Hippocampal formation (tissue), 2 donors: ENCODE results near the gene APAF1.

ENCODE experiments used
- DNase-seq, 2 donors: peaks; one replicate each; lab custom pipeline; 2025; lab: John Stamatoyannopoulos, UW

APAF1 gene

DNA sequence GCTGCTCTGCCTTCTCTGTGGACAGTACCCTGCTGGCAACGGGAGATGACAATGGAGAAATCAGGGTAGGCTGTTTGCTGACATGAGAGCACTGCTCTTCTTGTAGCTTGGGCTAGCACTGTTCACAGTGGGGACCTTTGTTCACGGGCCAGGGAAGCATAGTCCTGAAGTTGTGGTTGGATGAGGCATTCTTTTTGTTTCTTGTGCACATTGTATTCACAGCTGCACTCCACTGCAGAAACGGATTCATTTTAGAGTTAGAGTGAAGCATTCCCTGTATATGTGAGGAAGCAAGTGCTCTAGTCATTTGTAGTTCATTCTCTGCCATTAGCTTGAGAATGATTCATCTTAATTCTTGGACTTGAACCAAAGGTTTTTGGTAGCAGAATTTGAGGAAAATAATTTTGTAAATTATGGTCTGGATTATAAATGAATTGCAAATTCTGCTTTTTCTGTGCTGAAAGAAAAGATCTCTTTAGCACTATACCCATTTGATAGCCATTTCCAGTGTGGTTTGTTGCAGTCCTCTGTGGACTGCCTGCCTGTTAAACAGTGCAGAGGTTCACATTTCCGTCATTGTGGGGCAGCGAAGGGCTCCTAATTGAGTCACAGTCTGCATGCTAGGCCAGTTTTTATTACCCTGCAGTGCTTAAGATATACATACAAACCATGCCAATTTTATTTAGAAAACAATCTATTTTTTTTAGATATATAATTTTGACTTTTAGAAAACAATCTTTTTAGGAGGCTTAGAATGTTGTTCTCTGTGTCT is 80.6 kb downstream of the APAF1 start:
- peak; percentile 78 to 81 for DNase-seq

DNA sequence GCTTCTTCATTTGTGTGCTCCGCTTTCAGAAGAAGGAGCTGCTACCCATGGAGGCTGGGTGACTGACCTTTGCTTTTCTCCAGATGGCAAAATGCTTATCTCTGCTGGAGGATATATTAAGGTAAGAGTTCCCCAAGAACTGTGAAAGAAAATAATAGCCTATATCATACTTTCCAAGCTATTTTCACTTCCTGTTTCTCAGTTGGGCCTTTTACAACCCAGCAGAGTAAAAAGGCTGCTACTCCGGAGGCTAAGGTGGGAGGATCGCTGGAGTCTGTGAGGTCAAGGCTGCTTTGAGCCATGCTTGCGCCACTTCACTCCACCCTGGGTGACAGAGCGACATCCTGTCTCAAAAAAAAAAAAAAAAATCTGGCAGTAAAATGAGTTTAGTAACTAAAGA is 82.1 kb downstream of the APAF1 start:
- no peak for DNase-seq

DNA sequence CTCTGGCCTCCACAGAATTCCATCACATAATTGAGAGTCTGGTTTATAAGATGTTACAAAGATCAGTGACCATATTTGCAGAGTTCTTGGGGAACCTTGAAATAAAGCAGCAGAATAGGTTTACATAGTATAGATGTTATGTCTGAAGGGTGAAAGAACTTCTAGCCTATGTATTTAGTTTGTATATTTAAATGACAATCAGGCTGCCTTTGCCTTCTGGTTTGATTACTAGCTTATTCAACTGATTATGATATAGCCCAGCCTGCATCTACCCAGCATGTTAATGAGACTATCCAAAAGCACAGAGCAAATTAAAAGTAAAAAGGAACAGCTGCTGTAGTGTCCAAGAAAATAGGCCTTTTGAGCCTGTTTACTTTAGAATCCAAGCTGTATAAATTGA is 85.3 kb downstream of the APAF1 start:
- DNase-seq = no peak

DNA sequence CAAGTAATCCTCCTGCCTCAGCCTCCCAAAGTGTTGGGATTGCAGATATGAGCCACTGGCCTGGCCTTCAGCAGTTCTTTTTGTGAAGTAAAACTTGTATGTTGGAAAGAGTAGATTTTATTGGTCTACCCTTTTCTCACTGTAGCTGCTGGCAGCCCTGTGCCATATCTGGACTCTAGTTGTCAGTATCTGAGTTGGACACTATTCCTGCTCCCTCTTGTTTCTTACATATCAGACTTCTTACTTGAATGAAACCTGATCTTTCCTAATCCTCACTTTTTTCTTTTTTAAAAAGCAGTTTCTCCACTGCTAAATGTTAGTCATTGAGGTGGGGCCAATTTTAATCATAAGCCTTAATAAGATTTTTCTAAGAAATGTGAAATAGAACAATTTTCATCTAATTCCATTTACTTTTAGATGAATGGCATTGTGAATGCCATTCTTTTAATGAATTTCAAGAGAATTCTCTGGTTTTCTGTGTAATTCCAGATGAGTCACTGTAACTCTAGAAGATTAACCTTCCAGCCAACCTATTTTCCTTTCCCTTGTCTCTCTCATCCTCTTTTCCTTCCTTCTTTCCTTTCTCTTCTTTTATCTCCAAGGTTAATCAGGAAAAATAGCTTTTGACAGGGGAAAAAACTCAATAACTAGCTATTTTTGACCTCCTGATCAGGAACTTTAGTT is 88.7 kb downstream of the APAF1 start:
- DNase-seq = no peak

DNA sequence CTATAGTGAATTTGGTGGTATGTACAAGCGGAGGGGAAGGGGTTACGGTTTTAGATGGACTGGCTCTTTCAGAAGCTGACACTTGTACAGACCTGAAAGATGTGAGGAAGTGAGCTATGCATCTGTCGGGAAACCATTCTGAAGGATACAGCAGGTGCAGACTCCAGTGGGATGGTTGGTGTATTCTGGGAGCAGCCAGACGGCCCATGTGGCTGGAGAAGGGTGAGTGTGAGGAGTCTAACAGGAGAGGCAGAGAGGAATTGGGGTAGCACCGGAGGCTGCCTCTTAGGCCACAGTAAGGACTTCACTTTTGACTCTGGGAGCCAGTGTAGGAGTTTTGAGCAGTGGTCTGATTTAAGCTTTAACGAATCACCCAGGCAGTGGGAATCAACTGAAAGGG is 90.7 kb downstream of the APAF1 start:
- no peak for DNase-seq

DNA sequence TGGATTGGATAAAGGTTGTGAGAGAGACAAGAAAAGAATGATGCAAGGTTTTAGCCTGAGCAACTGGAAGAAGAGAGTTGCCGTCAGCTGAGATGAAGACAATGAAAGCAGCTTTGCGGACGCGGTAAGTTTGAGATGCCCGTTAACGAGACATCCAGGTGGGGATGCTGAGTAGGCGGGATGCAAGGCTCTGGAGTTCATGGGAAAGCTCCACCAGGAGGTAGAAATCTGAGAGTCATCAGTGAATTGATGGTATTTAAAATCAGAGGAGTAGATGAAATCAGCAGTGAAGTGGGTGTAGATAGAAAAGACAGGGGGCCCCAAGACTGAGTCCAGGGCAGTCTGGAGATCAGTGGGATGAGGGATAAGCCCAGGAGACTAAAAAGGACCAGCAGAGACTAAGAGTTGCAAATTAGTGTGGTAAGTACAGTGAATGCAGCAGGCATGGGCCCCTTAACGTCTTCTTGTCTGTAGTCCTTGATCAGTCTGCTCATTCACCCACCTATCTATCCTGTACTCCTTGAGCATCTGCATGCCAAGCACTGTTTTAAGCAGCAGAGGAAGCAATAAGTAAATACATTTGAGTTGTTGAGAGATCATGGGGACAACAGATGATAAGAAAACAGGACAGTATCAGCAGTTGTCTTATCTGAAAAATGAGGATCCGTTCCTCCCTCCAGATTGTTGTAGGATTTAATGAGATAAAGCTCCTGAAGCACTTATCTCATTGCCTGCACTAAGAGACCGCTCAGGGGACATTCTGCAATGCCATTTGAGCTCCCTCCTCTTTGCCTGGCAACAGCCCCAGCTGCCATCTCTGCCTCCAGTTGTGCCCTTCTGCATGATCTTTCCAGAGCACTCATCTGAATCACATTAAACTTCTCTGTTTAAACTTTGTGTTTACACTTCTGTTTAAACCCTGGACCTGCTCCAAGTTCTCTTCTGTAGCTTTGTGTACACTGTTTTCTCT is 91.5 kb downstream of the APAF1 start:
- no peak for DNase-seq

DNA sequence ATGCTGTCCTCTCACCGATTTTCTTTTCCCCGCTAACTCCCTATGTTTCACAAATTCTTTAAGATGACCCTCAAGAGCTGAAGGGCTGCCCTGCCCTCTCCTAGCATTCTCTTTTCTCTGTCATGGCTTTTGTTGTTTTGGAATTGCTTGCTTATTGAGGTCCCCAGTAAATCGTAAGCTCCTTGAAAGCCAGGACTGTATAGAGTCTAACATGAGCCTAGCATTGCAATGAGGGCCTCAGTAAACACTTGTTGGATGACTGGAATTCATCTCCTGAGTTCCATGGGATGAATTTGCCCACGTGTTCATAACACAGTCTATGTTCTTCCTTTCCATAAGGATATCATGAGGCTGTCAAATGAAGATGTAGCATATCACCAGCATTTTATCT is 92.2 kb downstream of the APAF1 start:
- DNase-seq = no peak

DNA sequence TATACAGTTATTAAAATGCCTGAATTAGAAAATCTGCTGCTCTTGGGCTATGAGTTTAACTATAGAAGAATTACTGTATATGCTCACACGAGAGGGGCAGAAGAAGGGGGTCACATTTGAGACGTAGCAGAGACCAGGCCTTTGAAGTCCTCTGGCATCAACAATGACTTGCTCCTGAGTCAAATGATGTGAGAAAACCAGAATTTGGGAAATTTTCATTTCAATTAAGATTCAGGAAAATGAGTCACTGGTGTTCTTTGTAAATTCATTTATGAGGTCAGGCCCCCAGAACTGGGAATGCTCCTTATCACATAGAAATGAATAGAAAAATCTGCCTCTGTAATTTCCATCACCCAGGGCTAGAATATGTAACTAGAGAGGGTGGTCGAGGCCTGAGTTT is 92.9 kb downstream of the APAF1 start:
- no peak for DNase-seq

DNA sequence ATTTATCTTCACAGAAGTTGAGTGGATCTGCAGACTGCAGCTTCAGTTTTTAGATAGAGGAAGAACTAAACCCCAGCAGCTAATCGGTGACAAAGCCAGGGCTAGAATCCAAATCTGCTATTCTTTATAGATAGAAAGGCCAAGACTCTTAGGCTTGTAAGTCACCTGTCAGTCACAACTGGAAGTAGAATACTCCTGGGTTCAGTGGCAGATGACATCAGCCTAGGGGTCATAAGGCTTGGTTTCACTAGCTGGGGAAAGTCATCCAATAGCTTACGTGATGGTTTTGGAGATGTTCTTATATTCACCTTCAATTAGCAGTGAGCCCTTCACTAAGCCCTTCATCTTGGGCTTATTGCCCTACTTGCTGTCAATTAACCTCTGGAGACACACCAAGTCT is 93.4 kb downstream of the APAF1 start:
- DNase-seq = no peak

DNA sequence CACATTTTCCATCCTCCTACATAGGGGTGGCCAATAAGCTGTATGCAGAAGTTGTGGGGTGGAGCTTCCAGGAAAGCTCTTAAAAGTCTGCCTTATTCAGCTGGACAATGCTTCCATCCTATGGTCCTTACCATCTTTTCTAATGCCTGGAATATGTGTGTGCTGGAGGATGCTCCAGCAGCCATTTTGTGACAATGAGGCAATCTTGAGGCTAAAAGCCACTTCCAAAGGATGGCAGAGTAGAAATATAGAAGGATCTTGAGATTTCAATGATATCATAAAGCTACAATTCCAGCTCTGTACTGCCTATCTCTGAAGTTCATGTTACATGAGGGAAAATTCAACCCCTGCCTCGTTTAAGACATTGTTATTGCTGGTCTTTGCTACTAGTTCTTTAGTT is 95.7 kb downstream of the APAF1 start:
- no peak for DNase-seq

DNA sequence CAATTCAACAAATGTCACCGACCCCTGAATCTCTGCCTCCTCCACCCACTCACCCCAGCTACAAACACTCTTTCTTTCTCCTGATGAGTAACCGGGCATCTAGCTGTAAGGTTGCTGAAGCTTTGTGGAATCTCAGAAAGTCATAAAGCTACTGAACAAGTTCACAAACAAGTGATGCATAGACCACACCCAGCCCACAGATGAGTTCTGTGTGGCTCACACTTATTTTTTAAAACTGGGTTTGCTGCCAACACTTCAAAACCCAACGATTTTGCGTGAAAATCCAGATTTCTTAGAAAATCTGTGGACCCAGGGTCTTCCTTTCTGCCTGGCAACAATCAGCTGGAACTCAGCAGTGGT is 96.1 kb downstream of the APAF1 start:
- no peak for DNase-seq

DNA sequence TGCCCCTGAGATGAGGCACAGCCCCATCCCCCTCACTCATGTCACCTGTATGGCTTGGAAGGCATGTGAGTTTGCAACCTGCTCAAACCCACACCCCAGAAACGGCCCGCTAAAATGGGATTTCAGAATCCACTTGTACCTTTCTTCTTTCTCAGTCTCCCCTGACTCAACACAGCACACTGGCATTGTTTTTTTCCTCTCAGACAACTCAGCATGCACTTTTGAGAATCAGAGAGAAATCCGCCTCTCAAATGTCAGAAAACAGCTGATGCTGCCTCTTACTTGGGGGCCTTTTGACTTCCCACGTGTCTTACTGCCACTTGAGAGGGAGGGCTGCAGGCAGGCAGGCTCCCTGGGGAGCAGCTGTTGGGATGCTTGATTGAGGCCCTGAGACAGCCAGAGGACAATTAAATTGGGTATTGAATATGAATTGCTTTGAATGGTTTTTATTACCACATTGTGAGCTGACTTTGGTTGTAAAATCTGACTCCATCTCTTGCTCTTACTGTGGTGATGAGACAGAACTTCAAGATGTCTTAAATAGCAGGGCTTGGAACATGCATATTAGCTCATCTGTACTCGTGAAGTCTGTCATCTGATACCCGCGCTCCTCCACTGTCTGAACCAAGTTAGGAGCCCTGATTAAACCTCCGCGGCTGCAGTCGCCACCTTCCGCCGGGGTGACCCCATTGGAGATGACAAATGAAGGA is 96.6 kb downstream of the APAF1 start:
- no peak for DNase-seq

DNA sequence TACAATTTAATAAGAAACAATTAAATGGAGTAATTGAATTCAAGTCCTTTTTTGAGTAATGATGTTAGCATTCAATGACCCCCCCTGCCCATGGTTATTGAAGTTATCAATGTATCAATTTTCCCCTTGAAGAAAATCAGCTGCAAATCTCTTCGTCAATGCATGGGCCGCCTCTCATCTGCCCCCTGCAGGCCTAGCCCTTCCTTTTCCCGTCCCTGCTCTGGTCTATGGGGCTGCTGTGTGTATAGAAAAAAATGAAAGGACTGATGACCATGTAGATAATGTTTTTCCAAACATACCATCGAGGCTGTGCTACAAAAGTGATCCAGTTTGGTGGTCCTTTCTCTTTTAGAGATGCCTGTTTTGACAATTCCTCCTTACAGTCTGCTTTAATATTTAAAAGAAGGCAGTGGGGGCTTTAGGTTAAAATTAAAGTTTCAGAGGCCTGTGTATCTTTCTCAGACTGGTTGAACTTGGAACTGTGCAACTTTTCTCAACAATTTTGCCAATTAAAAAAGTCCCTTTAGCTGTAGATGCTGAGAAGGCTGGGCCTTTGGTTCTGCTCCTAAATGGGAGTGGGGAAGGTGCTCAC is 98.4 kb downstream of the APAF1 start:
- peak in 1 of 2 donors; percentile 16 for DNase-seq

DNA sequence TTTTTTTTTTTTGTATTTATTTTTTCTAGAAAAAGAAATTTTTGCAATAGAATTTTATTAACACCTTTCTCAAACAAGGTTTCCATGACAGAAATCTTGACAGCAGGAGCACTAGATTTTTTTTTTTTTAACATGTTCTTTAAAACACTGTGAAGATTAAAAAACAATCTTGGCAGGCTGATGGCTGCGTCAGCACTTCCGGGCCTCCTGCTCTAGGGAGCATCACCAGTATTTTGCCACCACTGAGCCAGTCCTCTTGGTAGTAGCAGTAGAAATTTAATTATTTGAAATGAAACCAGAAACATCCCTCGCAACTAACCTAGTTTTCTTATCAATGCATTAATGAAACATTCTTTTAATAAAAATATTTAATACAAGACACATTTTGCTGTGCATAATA is 99.6 kb downstream of the APAF1 start:
- no peak for DNase-seq

DNA sequence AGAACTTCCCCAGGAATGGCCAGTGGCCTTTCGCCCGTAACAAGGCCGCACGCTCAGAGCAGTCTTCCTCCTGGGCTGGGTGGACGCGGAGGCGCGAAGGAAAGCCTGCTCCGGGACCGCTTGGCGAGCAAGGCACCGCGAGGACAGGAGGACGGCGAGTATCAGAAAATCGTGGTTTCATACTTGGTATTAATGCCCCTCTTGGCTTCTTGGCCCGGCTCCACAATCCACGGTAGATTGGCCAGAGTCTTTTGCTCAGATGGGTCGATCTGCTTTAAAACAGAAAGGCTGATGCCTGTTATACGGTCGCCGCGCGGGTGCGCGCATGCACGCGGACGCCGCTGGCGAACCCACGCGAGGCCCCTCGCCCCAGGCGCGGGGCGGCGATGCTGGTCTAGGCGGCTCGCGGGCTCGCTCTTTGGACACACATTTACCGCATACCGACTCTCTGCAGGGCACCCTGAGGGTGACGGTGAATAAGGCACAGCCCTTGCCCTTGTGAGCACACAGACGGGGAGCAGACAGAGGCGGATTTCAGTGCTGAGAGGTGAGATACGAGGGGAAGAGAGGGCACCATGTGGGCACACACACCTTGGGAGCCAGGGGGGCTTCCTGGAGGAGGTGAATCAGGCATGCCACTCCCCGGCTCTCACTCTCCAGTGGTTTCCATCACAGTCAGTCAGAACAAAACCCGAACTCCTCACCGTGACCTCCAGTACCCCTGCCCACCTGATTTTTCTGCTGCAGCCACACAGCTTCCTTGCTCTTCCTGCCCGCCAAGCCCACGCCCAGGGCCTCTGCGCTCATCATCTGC is 100.7 kb downstream of the APAF1 start:
- peak in 1 of 2 donors; percentile 38 for DNase-seq

DNA sequence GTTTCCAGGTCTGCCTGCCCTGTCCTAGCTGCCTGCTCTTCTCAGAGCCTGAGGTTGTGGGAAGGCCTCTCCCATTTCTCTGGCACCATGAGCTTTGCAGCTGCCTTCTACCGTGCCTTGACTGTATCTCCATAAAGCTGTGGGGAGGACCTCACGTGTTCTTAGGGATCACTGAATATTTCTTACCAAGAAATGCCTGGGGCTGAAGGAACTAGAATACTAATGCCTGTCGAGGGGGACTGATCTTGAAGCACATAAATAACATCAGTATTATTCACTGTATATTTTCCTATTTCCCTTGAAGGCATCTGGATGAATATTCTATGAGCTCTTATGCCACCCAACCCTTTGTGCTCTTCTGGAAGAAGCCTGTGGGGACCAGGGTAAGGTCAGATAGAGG is 103.4 kb downstream of the APAF1 start:
- no peak for DNase-seq

DNA sequence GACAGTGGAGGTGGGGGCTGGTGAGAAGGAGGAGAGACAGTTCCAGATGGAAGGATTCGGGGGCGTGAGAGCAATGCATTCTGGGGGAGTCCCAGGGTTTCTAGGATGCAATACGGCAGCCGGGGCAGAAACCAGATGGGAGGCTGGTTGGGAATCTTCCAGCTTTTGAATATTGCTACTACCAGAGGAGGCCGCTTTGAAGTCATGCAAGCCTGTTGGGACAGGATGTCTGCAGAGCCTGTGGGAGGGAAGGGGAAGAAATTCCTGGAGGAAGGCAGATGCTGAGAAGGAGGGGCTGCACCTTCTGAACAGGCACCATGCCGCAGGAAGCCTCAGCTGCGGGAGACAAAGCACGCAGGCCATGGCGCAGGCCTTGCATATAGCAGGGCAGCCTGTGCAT is 105.4 kb downstream of the APAF1 start:
- peak; percentile 27 to 65 for DNase-seq

DNA sequence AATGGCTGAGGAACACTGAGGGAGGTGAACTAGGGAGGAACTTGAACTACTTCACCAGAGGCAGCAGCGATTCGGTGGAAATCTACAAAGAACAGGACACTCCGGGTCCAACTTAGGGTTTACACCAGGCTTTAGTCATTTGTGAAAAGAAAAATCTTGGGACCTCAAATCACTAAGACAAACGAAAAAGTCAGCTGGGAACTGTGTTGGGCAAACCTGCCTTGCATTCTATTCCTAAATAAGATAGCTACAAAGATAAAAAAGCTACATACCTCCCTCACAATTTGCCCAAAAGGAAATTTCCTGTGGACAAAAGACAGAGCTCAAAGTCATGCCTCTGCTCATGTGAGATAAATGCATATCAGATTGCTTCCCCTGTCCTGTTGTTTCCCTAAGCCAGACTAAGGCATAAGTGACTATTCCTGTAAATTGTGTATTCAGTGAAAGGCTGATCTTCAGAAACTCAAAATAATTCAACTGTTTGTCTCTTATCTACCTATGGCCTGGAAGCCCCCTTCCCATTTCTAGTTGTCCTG is 106.6 kb downstream of the APAF1 start:
- no peak for DNase-seq

DNA sequence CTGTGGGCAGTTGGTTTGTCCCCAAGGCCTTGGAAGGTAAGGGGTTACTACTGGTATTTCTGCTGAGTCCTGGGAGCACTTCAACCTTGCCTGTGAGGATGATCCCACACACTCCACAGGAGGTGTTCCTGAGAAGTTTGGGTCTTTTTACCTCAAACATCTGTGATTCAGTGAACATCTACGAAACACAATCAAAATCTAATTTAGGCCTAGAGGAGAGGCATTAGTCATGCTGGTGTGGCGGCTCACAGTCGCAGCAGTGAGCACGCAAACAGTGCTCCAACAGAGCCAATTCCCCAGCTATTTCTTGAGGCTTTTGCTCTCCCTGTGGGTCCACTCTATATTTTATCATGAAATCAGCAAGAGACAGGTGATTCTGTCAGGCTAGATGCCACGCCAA is 107.6 kb downstream of the APAF1 start:
- DNase-seq = no peak

DNA sequence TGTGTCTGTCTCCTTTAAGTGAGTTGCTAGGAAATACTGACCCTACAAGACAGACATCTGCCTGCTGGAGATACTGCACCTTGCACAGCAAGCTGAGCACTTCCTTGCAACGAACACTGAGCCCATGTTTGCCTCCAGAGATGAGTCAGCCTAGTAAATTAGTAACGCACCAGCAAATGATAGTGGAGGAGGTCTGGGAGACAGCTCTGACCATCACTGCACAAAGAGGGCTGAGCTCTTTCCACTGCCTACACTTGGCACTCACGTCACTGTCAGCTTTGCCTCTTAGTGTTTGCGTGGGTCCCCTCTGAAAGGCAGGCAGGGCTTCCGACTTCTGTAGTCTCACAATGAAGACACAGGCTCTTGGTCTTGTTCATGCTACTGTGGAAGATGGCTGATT is 109.0 kb downstream of the APAF1 start:
- DNase-seq = peak; percentile 49 to 72
